ENCODE measurements around the gene HPSE2. TPM values are rescaled to one million over a fixed set of nuclear protein-coding genes. Genes with fewer than 3 reads are reported as not detected.

HPSE2 gene
- total RNA-seq, 4 donors from 2014 or later: 0.57 to 3.6 (median 1.5) TPM

- DNase-seq (ENCODE audit: low spot score in 2 of 2): no peak
- whole genome bisulfite sequencing, 2 donors: 70 to 83% methylated on average over 1 of the region's 1 CpG
- intact Hi-C loops (cut with DNase I; ENCODE audit: low total_unique reads): no loop called here
- no peak for TF ChIP-seq POLR2A (IDR thresholded peaks at IDR 0.05)
- TF ChIP-seq, protein P1, sequence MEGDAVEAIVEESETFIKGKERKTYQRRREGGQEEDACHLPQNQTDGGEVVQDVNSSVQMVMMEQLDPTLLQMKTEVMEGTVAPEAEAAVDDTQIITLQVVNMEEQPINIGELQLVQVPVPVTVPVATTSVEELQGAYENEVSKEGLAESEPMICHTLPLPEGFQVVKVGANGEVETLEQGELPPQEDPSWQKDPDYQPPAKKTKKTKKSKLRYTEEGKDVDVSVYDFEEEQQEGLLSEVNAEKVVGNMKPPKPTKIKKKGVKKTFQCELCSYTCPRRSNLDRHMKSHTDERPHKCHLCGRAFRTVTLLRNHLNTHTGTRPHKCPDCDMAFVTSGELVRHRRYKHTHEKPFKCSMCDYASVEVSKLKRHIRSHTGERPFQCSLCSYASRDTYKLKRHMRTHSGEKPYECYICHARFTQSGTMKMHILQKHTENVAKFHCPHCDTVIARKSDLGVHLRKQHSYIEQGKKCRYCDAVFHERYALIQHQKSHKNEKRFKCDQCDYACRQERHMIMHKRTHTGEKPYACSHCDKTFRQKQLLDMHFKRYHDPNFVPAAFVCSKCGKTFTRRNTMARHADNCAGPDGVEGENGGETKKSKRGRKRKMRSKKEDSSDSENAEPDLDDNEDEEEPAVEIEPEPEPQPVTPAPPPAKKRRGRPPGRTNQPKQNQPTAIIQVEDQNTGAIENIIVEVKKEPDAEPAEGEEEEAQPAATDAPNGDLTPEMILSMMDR (IDR thresholded peaks at IDR 0.05): no peak
- H3K4me3 ChIP-seq (ENCODE audit: low read depth, poor library complexity, severe bottlenecking): no peak overlapping the region
Measured at GRCh38 chr10:98621630-98622029, 614.0 kb downstream of the HPSE2 start.

GRCh38 chr10:98620503-98620902 is 615.1 kb downstream of the HPSE2 start:
- H3K4me3 ChIP-seq (ENCODE audit: low read depth, poor library complexity, severe bottlenecking): no peak overlapping the region
- WGBS, 2 donors: 28 to 66% methylated on average over 2 of the region's 2 CpGs
- intact Hi-C loops (cut with DNase I; ENCODE audit: low total_unique reads): no loop called here
- no peak for TF ChIP-seq POLR2A (IDR thresholded peaks at IDR 0.05)
- TF ChIP-seq, protein P1 (IDR thresholded peaks at IDR 0.05): no peak
- DNase-seq (ENCODE audit: low spot score in 2 of 2): no peak

DNA sequence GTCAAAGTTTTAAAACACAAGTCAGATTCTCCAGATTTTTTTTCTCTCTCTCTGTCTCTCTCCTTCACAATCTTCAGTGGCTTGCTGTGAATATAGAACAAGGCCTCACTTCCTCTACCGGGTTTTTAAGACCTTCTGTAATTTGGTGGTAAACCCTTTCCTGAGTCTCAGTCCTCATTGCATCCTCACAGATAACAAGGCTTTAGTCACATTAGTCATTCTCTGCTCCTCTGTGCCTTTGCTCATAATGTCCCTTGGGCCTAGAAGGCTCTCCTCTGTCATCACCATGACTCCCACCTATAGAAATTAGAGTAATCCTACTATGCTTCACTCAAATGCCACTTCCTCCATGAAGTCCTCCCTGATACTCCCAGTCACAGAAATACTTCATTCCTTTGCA is 616.2 kb downstream of the HPSE2 start:
- TF ChIP-seq, protein P1 (IDR thresholded peaks at IDR 0.05): no peak
- no peak for DNase-seq (ENCODE audit: low spot score in 2 of 2)
- 66 to 72% methylated on average over 1 of the region's 1 CpG for WGBS, 2 donors
- intact Hi-C loops (cut with DNase I; ENCODE audit: low total_unique reads): no loop called here
- no peak overlapping the region for H3K4me3 ChIP-seq (ENCODE audit: low read depth, poor library complexity, severe bottlenecking)

DNA sequence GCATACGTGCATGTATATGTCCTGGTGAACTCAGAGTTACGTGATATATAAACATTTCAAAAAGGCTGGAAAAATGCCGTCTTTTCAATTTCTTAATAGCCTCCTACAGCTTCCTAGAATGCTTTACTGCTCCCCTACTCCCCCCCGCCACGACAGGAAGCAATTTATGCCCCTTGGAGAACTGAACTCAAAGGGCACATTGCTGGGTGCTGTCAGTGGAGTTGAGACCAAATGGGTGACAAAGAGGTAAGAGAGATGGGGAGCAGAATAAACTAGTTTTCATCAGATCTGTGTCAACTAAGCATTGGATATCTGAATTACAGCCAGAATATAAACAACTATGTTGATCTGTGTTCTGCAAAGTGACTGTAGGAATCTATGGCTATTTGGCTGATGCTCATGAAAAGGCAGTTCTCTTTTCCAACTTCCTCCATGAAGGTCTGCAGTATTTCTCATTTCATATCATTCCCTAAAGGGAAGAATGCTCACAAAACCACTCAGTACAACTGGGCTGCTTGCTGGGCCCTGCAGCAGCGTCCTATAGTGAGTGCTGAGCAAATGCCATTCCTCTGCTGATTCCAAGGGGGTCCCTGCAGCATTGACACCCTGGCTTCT is 617.6 kb downstream of the HPSE2 start:
- 82 to 87% methylated on average over 6 of the region's 6 CpGs for WGBS, 2 donors
- no peak overlapping the region for H3K4me3 ChIP-seq (ENCODE audit: low read depth, poor library complexity, severe bottlenecking)
- TF ChIP-seq, protein P1 (IDR thresholded peaks at IDR 0.05): no peak
- no peak for TF ChIP-seq POLR2A (IDR thresholded peaks at IDR 0.05)
- intact Hi-C loops (cut with DNase I; ENCODE audit: low total_unique reads): no loop called here
- no peak for DNase-seq (ENCODE audit: low spot score in 2 of 2)

DNA sequence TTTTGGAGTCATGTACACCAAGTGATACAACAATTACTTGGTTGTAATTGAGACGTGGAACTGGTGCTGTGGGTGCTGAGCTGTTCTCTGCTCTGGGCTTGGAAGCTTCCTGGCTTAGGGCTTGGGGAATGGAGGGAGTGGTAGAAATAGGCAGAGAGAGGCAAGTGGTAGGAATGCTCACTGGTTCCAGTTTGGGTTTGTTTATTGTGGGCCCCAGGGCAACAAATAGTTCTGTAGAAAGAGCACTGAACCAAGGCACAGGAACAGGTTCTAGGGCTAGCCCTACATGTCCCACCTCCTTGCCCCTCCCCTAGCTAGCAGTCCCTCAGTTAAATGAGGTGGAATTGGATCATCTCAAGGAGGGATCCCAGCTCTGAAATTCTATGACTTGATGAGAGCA is 622.2 kb downstream of the HPSE2 start:
- 55 to 95% methylated on average over 1 of the region's 1 CpG for whole genome bisulfite sequencing, 2 donors
- intact Hi-C loops (cut with DNase I; ENCODE audit: low total_unique reads): no loop called here
- H3K4me3 ChIP-seq (ENCODE audit: low read depth, poor library complexity, severe bottlenecking): no peak overlapping the region

More for the DNA sequence above, 622.2 kb downstream of the HPSE2 start:
- DNase-seq (ENCODE audit: low spot score in 2 of 2): no peak
- no peak for TF ChIP-seq POLR2A (IDR thresholded peaks at IDR 0.05)
- TF ChIP-seq, protein P1 (IDR thresholded peaks at IDR 0.05): no peak
